GM12878 (cell line): Measurements from ENCODE around the gene USP34. TPM values are rescaled to one million over a fixed set of nuclear protein-coding genes. Genes with fewer than 3 reads are reported as not detected.

Experiments used
- ATAC-seq: fragments of 200-7000 bp; cut with Tn5 transposase; 3 replicates; pipeline ENCODE4 v1.9.1; 2020; ENCODE audit warnings: mild to moderate bottlenecking, moderate library complexity
- BruUV-seq: library from RNA; stranded (reverse); fragments of 400-500 nt; replicated peaks from 2 replicates; lab custom pipeline; 2021; lab: Mats Ljungman, UMichigan
- CTCF ChIA-PET: fragments of 300-600 bp; sonication (Branson Sonifier 250); formaldehyde crosslinking; extraction: SDS; loops from one replicate; lab custom pipeline; 2021; ENCODE audit warnings: inconsistent platforms; lab: Yijun Ruan, JAX
- POLR2A ChIA-PET: fragments of 350-600 bp; formaldehyde crosslinking; extraction: SDS; loops from one replicate; lab custom pipeline; 2021; ENCODE audit warnings: inconsistent platforms; lab: Charles Lee
- RAD21 ChIA-PET: fragments of 300-600 bp; sonication (Branson Sonifier 250); formaldehyde crosslinking; loops from one replicate; lab custom pipeline; 2023; ENCODE audit warnings: antibody characterized with exemption; ENCODE audit not compliant: unreplicated experiment; lab: Charles Lee
- SMC1A ChIA-PET: fragments of 300-600 bp; sonication (Branson Sonifier 250); formaldehyde crosslinking; loops from one replicate; lab custom pipeline; 2023; ENCODE audit not compliant: unreplicated experiment, uncharacterized antibody; lab: Charles Lee
- DNase-seq: peaks from one replicate; pipeline ENCODE4 v3.0.0-alpha.2; 2011; ENCODE audit warnings: low read depth, low spot score
- FAIRE-seq: peaks from 3 replicates; lab custom pipeline; 2011; peaks lifted over from hg19 to GRCh38; lab: Jason Lieb, UNC
- H2AFZ ChIP-seq: 2 replicates; pipeline ENCODE4 v1.6.0; 2011; ENCODE audit warnings: low read depth, low read length, control low read depth; ENCODE audit not compliant: control insufficient read depth
- H3K27ac ChIP-seq: 2 replicates; pipeline ENCODE4 v1.5.1; 2011; ENCODE audit warnings: control low read depth; ENCODE audit not compliant: control insufficient read depth, insufficient read depth
- H3K27me3 ChIP-seq, 2 experiments: replicated peaks in 1 of 2; 2 replicates each; pipeline versions ENCODE4 v1.6.0 to v1.6.1; 2011; ENCODE audit warnings: low read length in 1 of 2; ENCODE audit not compliant: control insufficient read depth in 2 of 2, insufficient read depth in 2 of 2
- H3K36me3 ChIP-seq, 2 experiments: 2 replicates each; pipeline ENCODE4 v1.5.1; 2011; ENCODE audit warnings: low read length in 1 of 2; ENCODE audit not compliant: control insufficient read depth in 2 of 2, insufficient read depth in 2 of 2
- H3K4me1 ChIP-seq: 2 replicates; pipeline ENCODE4 v1.6.1; 2011; ENCODE audit warnings: mild to moderate bottlenecking, low read length, moderate library complexity, mixed read lengths; ENCODE audit not compliant: control insufficient read depth, insufficient read depth
- H3K4me2 ChIP-seq: 2 replicates; pipeline ENCODE4 v1.6.0; 2011; ENCODE audit warnings: control low read depth; ENCODE audit not compliant: control insufficient read depth, insufficient read depth
- H3K4me3 ChIP-seq: fragments of 200-600 bp; sonication (generic); 2 replicates; pipeline ENCODE4 v1.5.1; 2016
- H3K79me2 ChIP-seq: 2 replicates; pipeline ENCODE4 v1.6.0; 2011; ENCODE audit warnings: low read length; ENCODE audit not compliant: control insufficient read depth, insufficient read depth
- H3K9ac ChIP-seq: 2 replicates; pipeline ENCODE4 v1.8.0; 2011; ENCODE audit warnings: low read length, control low read depth, mixed read lengths; ENCODE audit not compliant: control insufficient read depth, insufficient read depth
- H3K9me3 ChIP-seq: replicated peaks from 3 replicates; pipeline ENCODE4 v1.5.1; 2011; ENCODE audit warnings: mild to moderate bottlenecking, low read length; ENCODE audit not compliant: control insufficient read depth, insufficient read depth
- H4K20me1 ChIP-seq: 2 replicates; pipeline ENCODE4 v1.6.0; 2011; ENCODE audit not compliant: control insufficient read depth, insufficient read depth
- ATF3 ChIP-seq: IDR thresholded peaks from 2 replicates; pipeline ENCODE4 v1.6.1; 2011; ENCODE audit warnings: low read depth, mild to moderate bottlenecking, low read length, moderate library complexity, borderline replicate concordance; ENCODE audit errors: extremely low read depth
- CREM ChIP-seq: IDR thresholded peaks from 2 replicates; pipeline ENCODE4 v1.6.1; 2014; ENCODE audit warnings: antibody characterized with exemption, low read depth
- EGR1 ChIP-seq, 2 experiments: IDR thresholded peaks; 1 replicate in 1 of 2; 2 replicates in 1 of 2; pipeline ENCODE4 v1.6.1; 2011 to 2012; ENCODE audit warnings: low read depth in 2 of 2, low read length in 2 of 2, borderline replicate concordance in 1 of 2, mild to moderate bottlenecking in 1 of 2, moderate library complexity in 1 of 2
- ESRRA ChIP-seq: IDR thresholded peaks from 2 replicates; pipeline ENCODE4 v1.6.1; 2012; ENCODE audit warnings: mild to moderate bottlenecking, low read length, improper control_type of control experiment
- ETV6 ChIP-seq, 2 experiments: fragments of 450-650 bp in 1 of 2; IDR thresholded peaks in 1 of 2; conservative IDR thresholded peaks in 1 of 2; 2 replicates each; pipeline ENCODE4 v1.6.1; 2014; ENCODE audit warnings: antibody characterized with exemption in 1 of 2, borderline replicate concordance in 1 of 2, low read depth in 1 of 2, mild to moderate bottlenecking in 1 of 2, moderate library complexity in 1 of 2
- FOXM1 ChIP-seq: IDR thresholded peaks from 2 replicates; pipeline ENCODE4 v1.6.1; 2012; ENCODE audit warnings: low read depth, mild to moderate bottlenecking, inconsistent platforms, low read length, moderate library complexity
- JUNB ChIP-seq: IDR thresholded peaks from 2 replicates; pipeline ENCODE4 v1.6.1; 2016; ENCODE audit warnings: antibody characterized with exemption, mild to moderate bottlenecking
- LARP7 ChIP-seq: fragments of 450-650 bp; IDR thresholded peaks from 2 replicates; pipeline ENCODE4 v1.6.1; 2017; ENCODE audit warnings: mild to moderate bottlenecking
- MLLT1 ChIP-seq: fragments of 450-650 bp; IDR thresholded peaks from 2 replicates; pipeline ENCODE4 v1.6.1; 2016; ENCODE audit warnings: mild to moderate bottlenecking
- MTA3 ChIP-seq: IDR thresholded peaks from 2 replicates; pipeline ENCODE4 v1.6.1; 2012; ENCODE audit warnings: low read length, inconsistent platforms, borderline replicate concordance
- MYC ChIP-seq: IDR thresholded peaks from 2 replicates; pipeline ENCODE4 v1.6.1; 2011; ENCODE audit warnings: mild to moderate bottlenecking, low read length, moderate library complexity, inconsistent platforms; ENCODE audit not compliant: insufficient read depth, insufficient replicate concordance, insufficient read length, severe bottlenecking
- NFIC ChIP-seq: IDR thresholded peaks from 2 replicates; pipeline ENCODE4 v1.6.1; 2012; ENCODE audit warnings: low read depth, mild to moderate bottlenecking, inconsistent platforms, low read length, moderate library complexity
- RB1 ChIP-seq: fragments of 450-650 bp; formaldehyde crosslinking; IDR thresholded peaks from 2 replicates; pipeline ENCODE4 v1.6.1; 2017; ENCODE audit warnings: mild to moderate bottlenecking, borderline replicate concordance
- RELA ChIP-seq: fragments of 450-650 bp; IDR thresholded peaks from 2 replicates; pipeline ENCODE4 v1.8.0; 2014; ENCODE audit warnings: borderline replicate concordance; ENCODE audit not compliant: partially characterized antibody
- SIX5 ChIP-seq: IDR thresholded peaks from 2 replicates; pipeline ENCODE4 v1.6.1; 2011; ENCODE audit warnings: mild to moderate bottlenecking, low read depth, low read length, moderate library complexity; ENCODE audit not compliant: severe bottlenecking
- SMAD5 ChIP-seq: IDR thresholded peaks from 2 replicates; pipeline ENCODE4 v1.6.1; 2016; ENCODE audit warnings: antibody characterized with exemption, low read depth
- SMARCA5 ChIP-seq: fragments of 450-650 bp; IDR thresholded peaks from 2 replicates; pipeline ENCODE4 v1.6.1; 2017; ENCODE audit warnings: mild to moderate bottlenecking
- USF1 ChIP-seq: IDR thresholded peaks from 2 replicates; pipeline ENCODE4 v1.6.1; 2011; ENCODE audit warnings: borderline replicate concordance, low read depth, mild to moderate bottlenecking, moderate library complexity, mixed read lengths, low read length; ENCODE audit not compliant: insufficient read depth; ENCODE audit errors: extremely low read length
- ZNF384 ChIP-seq: IDR thresholded peaks from 2 replicates; pipeline ENCODE4 v1.6.1; 2012; ENCODE audit warnings: low read depth, mild to moderate bottlenecking, low read length, improper control_type of control experiment, borderline replicate concordance
- ZSCAN29 ChIP-seq: fragments of 450-650 bp; IDR thresholded peaks from 2 replicates; pipeline ENCODE4 v1.6.1; 2017; ENCODE audit warnings: mild to moderate bottlenecking, moderate library complexity
- WGBS: methylation state at CpG from one replicate; pipeline ENCODE4 v1.1.6; 2016; ENCODE audit warnings: low lambda C conversion rate; ENCODE audit not compliant: insufficient replicate concordance, insufficient coverage; ENCODE audit errors: missing lambda C conversion rate; 5-methylcytosine and 5-hydroxymethylcytosine counted together
- in situ Hi-C: fragments of 300-500 bp; cut with MboI; formaldehyde crosslinking; loops from 9 replicates; pipeline ENCODE4 v1.14.3; 2018; ENCODE audit warnings: mixed read lengths
- intact Hi-C: fragments of 100-400 bp; cut with micrococcal nuclease; formaldehyde crosslinking; loops from one replicate; pipeline ENCODE4 v1.14.2; 2022; ENCODE audit not compliant: unreplicated experiment
- polyA plus RNA-seq, 11 experiments: library from polyadenylated mRNA; depleted of rRNA in 4 of 11; unstranded in 6 of 11; stranded (reverse) in 5 of 11; fragments of >200 nt; fragmentation: Nextera tagmentation in 4 of 11; fragmentation: Illumina TruSeq in 1 of 11; extraction: Ambion mirVana in 4 of 11; extraction: Trizol in 1 of 11; gene quantifications; 1 replicate in 1 of 11; 2 replicates in 10 of 11; pipeline versions ENCODE4 v1.2.1 to v1.2.3, GENCODE V29; 2011 to 2016; ENCODE audit warnings: inconsistent platforms in 2 of 11, missing spikeins in 2 of 11, low read depth in 1 of 11
- total RNA-seq, 4 experiments: library from RNA; depleted of rRNA in 3 of 4; stranded (reverse); fragments of >200 nt in 3 of 4; fragmentation: Illumina TruSeq in 1 of 4; extraction: Trizol in 1 of 4; gene quantifications; 2 replicates each; pipeline versions ENCODE4 v1.2.1 to v1.2.3, GENCODE V29; 2013 to 2021

USP34 gene
- total and polyA plus RNA-seq, 10 of the 15 experiments (the other 5 are each of a cell fraction or from before 2014, with no cell fraction given): 26.2 to 106 (median 62.1) TPM

- H3K9ac ChIP-seq: peak overlapping the region; percentile 70
- CTCF ChIA-PET: interaction anchor here (0.8 to 3.4 kb wide), 7 partner anchors 9 to 437 kb away, joined by 3 to 10 read pairs (median 3); partner anchors contain the start of gene C2orf74
- TF ChIP-seq JUNB (no peak), SIX5 (peak; percentile 20), RELA (no peak), ATF3 (no peak), ESRRA (no peak), ZSCAN29 (no peak), CREM (0 out of 2 replicates have a peak, but pooled peaks have one; percentile 16), MYC (no peak), MLLT1 (0 out of 2 replicates have a peak, but pooled peaks have one; percentile 58), ZNF384 (no peak), USF1 (no peak), NFIC (no peak), LARP7 (no peak), MTA3 (no peak), SMARCA5 (no peak), SMAD5 (no peak), ETV6 (conservative IDR thresholded peaks at IDR 0.05 in 1 of 2, IDR thresholded peaks at IDR 0.05 in 1 of 2; ENCODE audit: borderline replicate concordance in 1 of 2, low read depth in 1 of 2) (no peak), EGR1 (IDR thresholded peaks at IDR 0.05; ENCODE audit: borderline replicate concordance in 1 of 2, low read depth in 2 of 2, low read length in 2 of 2) (no peak), RB1 (peak; percentile 54; the same call in 1 of the 2 replicates), FOXM1 (no peak)
These were observed 326.1 kb downstream of the USP34 start for GRCh38 chr2:61144697-61145268.

More at GRCh38 chr2:61144697-61145268, 326.1 kb downstream of the USP34 start:
- ATAC-seq (peak; percentile 96), DNase-seq (peak; percentile 99), FAIRE-seq (peak; percentile 100)
- no peaks in the 10 kb centered on the region for H3K4me1 ChIP-seq
- peak overlapping the region; percentile 89 for H3K4me3 ChIP-seq
- ChIA-PET RAD21 (interaction anchor here (0.7 to 1.3 kb wide), 6 partner anchors 9 to 48 kb away, joined by 3 to 9 read pairs (median 4); no protein-coding TSS in a partner anchor), SMC1A (interaction anchor here (0.7 to 1.7 kb wide), 8 partner anchors 9 to 133 kb away, joined by 3 to 10 read pairs (median 3); no protein-coding TSS in a partner anchor), POLR2A (interaction anchor here (0.6 to 1.8 kb wide), 6 partner anchors 10 to 264 kb away, joined by 3 to 10 read pairs (median 3); no protein-coding TSS in a partner anchor)
- in situ Hi-C loops (no loop called here), intact Hi-C loops (loop anchor here (2.0 kb wide), 1 partner anchor 32 kb away; no protein-coding TSS in a partner anchor)
- H4K20me1 ChIP-seq: no peaks in the 10 kb centered on the region
- no peaks in the 10 kb centered on the region for H3K27me3 ChIP-seq
- under 1% methylated on average over 31 of the region's 31 CpGs for WGBS
- peak overlapping the region; percentile 60 for H3K4me2 ChIP-seq
- peak overlapping the region; percentile 74 for H3K27ac ChIP-seq
- peak overlapping the region; percentile 93 for H2AFZ ChIP-seq
- no TSS peak for BruUV-seq
- no peaks in the 10 kb centered on the region for H3K9me3 ChIP-seq
- peaks cover 0 to 4% of the 10 kb centered on the region in 2 experiments; a peak in 1 of 4 replicates for H3K36me3 ChIP-seq
- peaks cover 3% of the 10 kb centered on the region; the same call in 1 of the 2 replicates for H3K79me2 ChIP-seq
